Stomach (tissue), 4 donors: ENCODE results near the gene MMD2.

ENCODE experiments used
- CTCF ChIP-seq, 7 experiments: fragments of 450-650 bp in 4 of 7; fragments of 200-600 bp in 3 of 7; sonication (generic) in 3 of 7; IDR thresholded peaks; one replicate each; pipeline ENCODE4 v1.5.1; 2016 to 2019; ENCODE audit warnings: antibody characterized with exemption in 7 of 7, control low read depth in 2 of 7, mild to moderate bottlenecking in 1 of 7
- POLR2A ChIP-seq, 4 donors: fragments of 450-650 bp; IDR thresholded peaks; one replicate each; pipeline ENCODE4 v1.6.1; 2016; ENCODE audit warnings: antibody characterized with exemption in 4 of 4, control low read depth in 2 of 4, mild to moderate bottlenecking in 1 of 4, moderate library complexity in 1 of 4

GRCh38 chr7:4995429-4995969 lies 36.5 kb upstream of the MMD2 start:
- no peak for TF ChIP-seq POLR2A (IDR thresholded peaks at IDR 0.05)
- TF ChIP-seq CTCF (IDR thresholded peaks at IDR 0.05): no peak
